GM13976 (cell line): ENCODE data around the gene CASZ1.
A peak's percentile ranks its signal among the peaks of the same experiment; 100 is the strongest.

Experiments
- DNase-seq: peaks from one replicate; pipeline ENCODE4 v3.0.0; 2012; ENCODE audit warnings: low spot score
- in situ Hi-C: fragments of 300-500 bp; cut with MboI; formaldehyde crosslinking; loops from one replicate; pipeline ENCODE4 v1.12.0; 2022; ENCODE audit warnings: low sequenced_read_pairs, mixed read lengths, inconsistent platforms; ENCODE audit not compliant: unreplicated experiment
- TF ChIP-seq, protein P1 (sequence below): IDR thresholded peaks from 2 replicates; pipeline ENCODE4 v1.5.1; 2012; ENCODE audit warnings: borderline replicate concordance, mild to moderate bottlenecking; ENCODE audit not compliant: insufficient read depth; ENCODE audit errors: extremely low read depth, missing control alignments, control extremely low read depth

Gene CASZ1

GRCh38 chr1:10835822-10836421, 39.5 kb upstream of the CASZ1 start:
- in situ Hi-C loops = no loop called here
- TF ChIP-seq, protein P1, sequence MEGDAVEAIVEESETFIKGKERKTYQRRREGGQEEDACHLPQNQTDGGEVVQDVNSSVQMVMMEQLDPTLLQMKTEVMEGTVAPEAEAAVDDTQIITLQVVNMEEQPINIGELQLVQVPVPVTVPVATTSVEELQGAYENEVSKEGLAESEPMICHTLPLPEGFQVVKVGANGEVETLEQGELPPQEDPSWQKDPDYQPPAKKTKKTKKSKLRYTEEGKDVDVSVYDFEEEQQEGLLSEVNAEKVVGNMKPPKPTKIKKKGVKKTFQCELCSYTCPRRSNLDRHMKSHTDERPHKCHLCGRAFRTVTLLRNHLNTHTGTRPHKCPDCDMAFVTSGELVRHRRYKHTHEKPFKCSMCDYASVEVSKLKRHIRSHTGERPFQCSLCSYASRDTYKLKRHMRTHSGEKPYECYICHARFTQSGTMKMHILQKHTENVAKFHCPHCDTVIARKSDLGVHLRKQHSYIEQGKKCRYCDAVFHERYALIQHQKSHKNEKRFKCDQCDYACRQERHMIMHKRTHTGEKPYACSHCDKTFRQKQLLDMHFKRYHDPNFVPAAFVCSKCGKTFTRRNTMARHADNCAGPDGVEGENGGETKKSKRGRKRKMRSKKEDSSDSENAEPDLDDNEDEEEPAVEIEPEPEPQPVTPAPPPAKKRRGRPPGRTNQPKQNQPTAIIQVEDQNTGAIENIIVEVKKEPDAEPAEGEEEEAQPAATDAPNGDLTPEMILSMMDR = no peak
- DNase-seq = peak; percentile 68

- TF ChIP-seq, protein P1 = no peak
- DNase-seq = no peak
- in situ Hi-C loops = no loop called here
Observed at GRCh38 chr1:10835421-10835820, 39.0 kb upstream of the CASZ1 start.

DNA sequence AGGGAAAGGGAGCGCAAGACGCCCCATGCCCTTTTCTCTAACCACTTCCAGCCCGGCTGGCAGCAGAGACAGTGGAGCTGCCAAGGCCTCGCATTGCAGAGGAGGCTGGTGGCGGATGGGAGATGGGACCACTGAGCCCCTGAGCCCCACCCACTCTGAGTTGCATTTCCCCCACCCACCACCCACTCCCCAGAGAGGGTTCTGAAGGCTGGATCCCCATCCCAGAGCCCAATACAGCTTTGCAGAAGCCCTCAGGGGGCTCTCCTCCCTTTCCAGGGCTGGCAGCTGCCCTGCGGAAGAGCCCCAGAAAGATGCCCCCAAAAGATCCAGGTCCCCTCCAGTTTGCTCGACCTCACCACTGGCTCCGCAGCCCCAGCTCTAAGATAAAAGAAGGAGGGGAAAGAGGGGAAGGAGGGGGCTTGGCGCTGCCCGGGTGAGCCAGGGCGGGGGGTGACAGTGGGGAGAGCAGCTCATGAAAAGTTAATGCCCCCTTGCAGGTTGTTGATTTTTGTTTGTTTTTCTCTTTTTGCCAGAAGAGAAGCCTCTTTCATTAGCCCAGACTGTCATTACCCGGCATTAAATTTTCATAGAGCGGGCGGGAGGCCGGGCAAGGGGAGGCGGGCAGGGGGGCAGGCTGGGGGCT, 38.4 kb upstream of the CASZ1 start:
- no peak for DNase-seq
- TF ChIP-seq, protein P1 = no peak
- in situ Hi-C loops = no loop called here

- TF ChIP-seq, protein P1 = no peak
- in situ Hi-C loops = no loop called here
- no peak for DNase-seq
Observed at GRCh38 chr1:10833630-10834557, 37.4 kb upstream of the CASZ1 start.

DNA sequence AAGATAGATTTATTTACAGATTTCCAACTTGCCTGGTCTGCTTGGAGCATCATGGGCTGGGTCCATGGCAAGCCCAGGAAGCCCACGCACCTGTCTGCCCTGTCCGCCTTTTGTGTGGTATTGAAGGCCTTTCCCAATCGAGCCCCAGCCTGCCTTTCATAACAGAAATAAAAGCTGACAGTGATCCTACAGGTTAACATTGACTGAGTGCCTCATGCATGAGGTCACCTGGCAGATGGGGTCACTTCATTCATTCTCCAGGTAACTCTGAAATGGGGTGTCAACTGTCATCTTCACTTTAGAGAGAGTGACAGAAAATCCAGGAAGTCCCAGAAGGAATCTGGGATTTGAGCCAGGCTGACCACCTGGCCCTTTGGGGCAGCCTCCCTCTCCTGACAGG, 36.3 kb upstream of the CASZ1 start:
- TF ChIP-seq, protein P1 = no peak
- in situ Hi-C loops = no loop called here
- DNase-seq = no peak

GRCh38 chr1:10830961-10831668, 34.7 kb upstream of the CASZ1 start:
- DNase-seq = no peak
- TF ChIP-seq, protein P1 = no peak
- in situ Hi-C loops = no loop called here
